Urinary bladder (tissue), 4 donors: ENCODE data around the gene TEX12. TPM values are rescaled to one million over a fixed set of nuclear protein-coding genes. Genes with fewer than 3 reads are reported as not detected.
"Not testable (repeated sequence)": the region's sequence is repeated elsewhere in the genome, so short reads cannot be mapped to it uniquely, and the experiment has no call there.

Source experiments
- DNase-seq: peaks from one replicate; pipeline ENCODE4 v3.0.0-alpha.2; 2015; ENCODE audit errors: extremely low spot score
- H3K27ac ChIP-seq: one replicate; pipeline ENCODE4 v1.5.1; 2013; ENCODE audit warnings: low read depth, mild to moderate bottlenecking, moderate library complexity
- H3K36me3 ChIP-seq: one replicate; pipeline ENCODE4 v1.6.1; 2013; ENCODE audit warnings: mild to moderate bottlenecking, moderate library complexity; ENCODE audit not compliant: insufficient read depth
- H3K4me1 ChIP-seq: one replicate; pipeline ENCODE4 v1.6.1; 2013; ENCODE audit warnings: mild to moderate bottlenecking, moderate library complexity; ENCODE audit not compliant: insufficient read depth
- H3K4me3 ChIP-seq: one replicate; pipeline ENCODE4 v1.5.1; 2013; ENCODE audit warnings: low read depth, low read length
- WGBS: extraction: QIAGEN DNeasy Blood & Tissue Kit; methylation state at CpG from one replicate; pipeline ENCODE4 v1.1.7; 2013; 5-methylcytosine and 5-hydroxymethylcytosine counted together
- polyA plus RNA-seq: library from polyadenylated mRNA; stranded (reverse); fragments of 200-250 nt; gene quantifications from one replicate; pipeline ENCODE4 v1.2.3, GENCODE V29; 2013
- total RNA-seq: library from RNA; depleted of rRNA; stranded (reverse); fragments of >200 nt; gene quantifications from one replicate; pipeline ENCODE4 v1.2.3, GENCODE V29; 2014
- donor health status: healthy with polysubstance abuse.
- donor health status: healthy.

The TEX12 gene
- total and polyA plus RNA-seq, 2 donors: 0.09 to 2.9 TPM

GRCh38 chr11:112176077-112176476 lies 8.9 kb downstream of the TEX12 start:
- peak; percentile 7 for DNase-seq
- H3K27ac ChIP-seq: no peak overlapping the region
- 53% methylated on average over 1 of the region's 1 CpG for WGBS
- H3K36me3 ChIP-seq: no peaks in the 10 kb centered on the region
- H3K4me1 ChIP-seq: no peaks in the 10 kb centered on the region
- no peak overlapping the region for H3K4me3 ChIP-seq

GRCh38 chr11:112177589-112177988 lies 10.4 kb downstream of the TEX12 start:
- 81% methylated on average over 4 of the region's 4 CpGs for whole genome bisulfite sequencing
- DNase-seq: no peak
- no peaks in the 10 kb centered on the region for H3K36me3 ChIP-seq
- no peaks in the 10 kb centered on the region for H3K4me1 ChIP-seq
- H3K4me3 ChIP-seq: no peak overlapping the region
- H3K27ac ChIP-seq: no peak overlapping the region

DNA sequence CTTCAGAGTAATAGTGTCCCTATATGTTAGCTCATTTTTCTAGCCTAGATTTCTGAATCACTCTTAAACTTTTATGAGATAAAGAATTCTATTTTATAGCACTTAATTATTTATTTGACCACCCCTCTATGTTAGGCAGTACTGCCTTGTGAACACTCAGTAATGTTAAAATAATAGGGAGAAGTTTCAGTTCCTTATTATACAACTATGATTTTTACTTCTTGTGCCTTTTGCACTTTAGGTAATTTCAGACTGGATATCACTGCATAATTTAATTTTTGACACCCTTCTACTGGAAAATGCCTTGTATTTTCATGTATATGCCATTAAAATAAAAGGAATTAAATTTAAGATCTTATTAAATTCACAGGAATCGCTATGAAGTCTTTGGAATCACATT lies 11.3 kb downstream of the TEX12 start:
- Histone ChIP-seq H3K4me1 (no peaks in the 10 kb centered on the region), H3K27ac (no peak overlapping the region), H3K36me3 (no peaks in the 10 kb centered on the region), H3K4me3 (no peak overlapping the region)
- 95% methylated on average over 1 of the region's 1 CpG for WGBS
- no peak for DNase-seq

GRCh38 chr11:112178936-112179335 lies 11.8 kb downstream of the TEX12 start:
- Histone ChIP-seq H3K4me3 (no peak overlapping the region), H3K4me1 (no peaks in the 10 kb centered on the region)
- DNase-seq: no peak

DNA sequence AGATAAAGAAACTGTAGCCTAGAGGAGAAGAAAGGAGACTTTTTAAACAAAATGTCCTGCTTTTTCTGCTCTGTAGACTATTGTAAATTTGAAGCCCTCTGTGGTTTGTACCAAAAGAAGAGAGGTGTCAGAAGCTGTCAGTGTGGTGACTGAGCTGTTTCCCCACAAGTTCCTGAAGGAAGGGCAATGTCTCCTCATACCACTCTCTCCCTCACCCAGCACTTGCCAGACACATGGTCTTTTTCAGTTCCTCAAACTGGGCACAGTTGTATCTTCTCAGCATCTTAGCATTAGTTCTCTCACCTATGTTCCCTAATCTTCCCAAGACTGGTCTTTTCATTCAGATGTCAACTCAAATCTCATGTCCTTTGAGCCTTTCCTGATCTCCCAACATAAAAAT lies 12.4 kb downstream of the TEX12 start:
- Histone ChIP-seq H3K4me1 (no peaks in the 10 kb centered on the region), H3K36me3 (no peaks in the 10 kb centered on the region), H3K27ac (no peak overlapping the region), H3K4me3 (no peak overlapping the region)
- no peak for DNase-seq

More at GRCh38 chr11:112178936-112179335, 11.8 kb downstream of the TEX12 start:
- WGBS: 65% methylated on average over 3 of the region's 3 CpGs
- no peak overlapping the region for H3K27ac ChIP-seq
- no peaks in the 10 kb centered on the region for H3K36me3 ChIP-seq

DNA sequence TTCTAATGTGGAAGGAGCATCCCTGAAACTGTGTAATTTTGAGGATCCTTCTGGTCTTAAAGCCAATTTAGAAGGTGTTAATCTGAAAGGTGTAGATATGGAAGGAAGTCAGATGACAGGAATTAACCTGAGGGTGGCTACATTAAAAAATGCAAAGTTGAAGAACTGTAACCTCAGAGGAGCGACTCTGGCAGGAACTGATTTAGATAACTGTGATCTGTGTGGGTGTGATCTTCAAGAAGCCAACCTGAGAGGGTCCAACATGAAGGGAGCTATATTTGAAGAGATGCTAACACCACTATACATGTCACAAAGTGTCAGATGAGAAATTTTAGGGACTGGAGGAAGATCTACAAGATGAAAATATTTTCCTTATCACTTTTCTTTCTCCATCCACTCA lies 15.7 kb downstream of the TEX12 start:
- Histone ChIP-seq H3K36me3 (no peaks in the 10 kb centered on the region), H3K27ac (no peak overlapping the region), H3K4me1 (no peaks in the 10 kb centered on the region), H3K4me3 (no peak overlapping the region)
- DNase-seq: no peak
- 79% methylated on average over 1 of the region's 1 CpG for WGBS

DNA sequence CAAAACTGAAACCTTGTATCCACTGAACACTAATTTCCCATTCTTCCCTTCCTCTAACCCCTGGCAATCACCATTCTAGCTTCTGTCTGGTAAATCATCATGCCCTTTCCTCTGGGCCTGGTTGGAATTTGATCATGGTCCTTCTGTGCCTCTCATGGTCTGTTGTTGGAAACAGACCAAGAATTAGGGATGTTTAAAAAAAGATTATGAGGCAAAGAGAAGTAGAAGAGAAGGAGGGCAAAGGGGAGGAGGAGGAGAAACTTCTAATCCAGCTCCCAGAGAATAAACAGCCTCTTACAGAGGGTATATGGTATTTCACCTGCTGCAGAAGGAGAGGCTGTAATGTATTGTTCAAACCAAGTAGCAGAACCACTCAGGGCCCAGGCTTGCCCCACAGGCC lies 18.7 kb downstream of the TEX12 start:
- Histone ChIP-seq H3K27ac (no peak overlapping the region), H3K36me3 (no peaks in the 10 kb centered on the region), H3K4me1 (no peaks in the 10 kb centered on the region), H3K4me3 (no peak overlapping the region)
- no peak for DNase-seq

- H3K27ac ChIP-seq: no peak overlapping the region
- no peak overlapping the region for H3K4me3 ChIP-seq
- no peak for DNase-seq
- H3K36me3 ChIP-seq: no peaks in the 10 kb centered on the region
- H3K4me1 ChIP-seq: no peaks in the 10 kb centered on the region
These were observed 19.1 kb downstream of the TEX12 start for GRCh38 chr11:112186304-112186703.

DNA sequence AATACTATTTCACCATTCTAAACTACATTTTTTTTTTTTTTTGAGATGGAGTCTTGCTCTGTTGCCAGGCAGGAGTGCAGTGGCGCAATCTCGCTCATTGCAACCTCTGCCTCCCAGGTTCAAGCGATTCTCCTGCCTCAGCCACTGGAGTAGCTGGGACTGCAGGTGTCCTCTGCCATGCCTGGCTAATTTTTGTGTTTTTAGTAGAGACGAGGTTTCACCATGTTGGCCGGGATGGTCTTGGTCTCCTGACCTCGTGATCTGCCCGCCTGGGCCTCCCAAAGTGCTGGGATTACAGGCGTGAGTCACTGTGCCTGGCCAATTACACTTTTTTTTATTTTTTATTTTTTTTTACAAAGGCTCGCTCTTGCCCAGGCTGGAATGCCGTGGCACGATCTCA lies 27.9 kb downstream of the TEX12 start:
- 78% methylated on average over 11 of the region's 11 CpGs for WGBS
- H3K36me3 ChIP-seq, H3K27ac ChIP-seq, H3K4me3 ChIP-seq, H3K4me1 ChIP-seq, DNase-seq: not testable (repeated sequence)

DNA sequence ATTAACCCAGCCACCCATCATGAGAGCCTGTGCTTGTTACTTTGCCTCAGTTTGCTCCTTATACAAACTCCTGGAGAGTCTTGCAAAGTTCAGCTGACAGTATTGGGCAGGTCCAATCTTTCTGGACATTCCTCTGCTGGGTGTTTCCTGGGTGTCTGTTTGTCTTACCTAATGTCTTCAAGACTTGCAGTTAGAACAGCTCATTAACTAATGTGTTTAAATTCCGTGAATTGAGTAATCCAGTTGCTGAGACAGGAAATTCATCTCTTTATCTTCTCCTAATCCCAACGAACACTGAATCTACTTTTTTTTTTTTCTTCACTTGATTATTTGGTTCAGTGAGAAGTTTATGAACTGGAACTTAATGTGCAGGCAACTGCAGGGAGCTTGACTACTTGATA lies 28.8 kb downstream of the TEX12 start:
- Histone ChIP-seq H3K27ac (no peak overlapping the region), H3K4me1 (no peaks in the 10 kb centered on the region), H3K4me3 (no peak overlapping the region), H3K36me3 (no peaks in the 10 kb centered on the region)
- no peak for DNase-seq
- WGBS: 51% methylated on average over 2 of the region's 2 CpGs

DNA sequence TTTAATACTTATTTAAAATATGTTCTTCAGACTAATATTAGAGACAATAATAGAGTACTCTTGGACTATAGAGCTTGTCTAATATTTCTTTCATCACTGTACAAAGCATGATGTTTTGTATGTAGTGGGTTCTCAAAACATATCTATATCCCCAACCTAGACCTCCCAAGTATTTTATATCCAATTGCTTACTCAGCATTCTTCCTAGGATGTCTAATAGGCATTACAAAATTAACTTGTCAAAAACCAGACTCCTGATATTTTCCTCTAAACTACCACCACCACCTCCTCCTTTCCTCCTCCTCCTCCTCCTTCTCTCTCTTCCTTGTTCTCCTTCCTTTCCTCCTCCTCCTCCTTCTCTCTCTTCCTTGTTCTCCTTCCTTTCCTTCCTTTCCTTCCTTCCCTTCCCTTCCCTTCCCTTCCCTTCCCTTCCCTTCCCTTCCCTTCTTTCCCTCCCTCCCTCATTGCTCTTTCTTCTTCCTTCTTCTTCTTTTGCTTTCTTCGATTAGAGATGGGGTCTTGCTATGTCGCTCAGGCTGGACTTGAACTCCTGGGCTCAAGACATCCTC lies 29.4 kb downstream of the TEX12 start:
- H3K4me1 ChIP-seq: no peaks in the 10 kb centered on the region
- 87% methylated on average over 2 of the region's 2 CpGs for WGBS
- H3K27ac ChIP-seq: no peak overlapping the region
- H3K36me3 ChIP-seq: no peaks in the 10 kb centered on the region
- no peak for DNase-seq
- H3K4me3 ChIP-seq: no peak overlapping the region

DNA sequence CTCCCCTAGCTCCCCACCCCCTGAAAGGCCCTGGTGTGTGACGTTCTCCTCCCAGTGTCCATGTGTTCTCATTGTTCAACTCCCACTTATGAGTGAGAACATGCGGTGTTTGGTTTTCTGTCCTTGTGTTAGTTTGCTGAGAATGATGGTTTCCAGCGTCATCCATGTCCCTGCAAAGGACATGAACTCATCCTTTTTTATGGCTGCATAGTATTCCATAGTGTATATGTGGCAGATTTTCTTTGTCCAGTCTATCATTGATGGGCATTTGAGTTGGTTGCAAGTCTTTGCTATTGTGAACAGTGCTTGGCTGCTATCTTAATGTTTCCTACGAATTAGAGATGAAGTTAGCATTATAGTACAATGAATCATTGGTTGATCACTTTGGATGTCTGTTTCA lies 31.9 kb downstream of the TEX12 start:
- 84% methylated on average over 4 of the region's 4 CpGs for WGBS

GRCh38 chr11:112200252-112200651 lies 33.1 kb downstream of the TEX12 start:
- Histone ChIP-seq H3K4me3 (no peak overlapping the region), H3K27ac (no peak overlapping the region), H3K4me1 (no peaks in the 10 kb centered on the region), H3K36me3 (no peaks in the 10 kb centered on the region)
- no peak for DNase-seq
- WGBS: 53% methylated on average over 2 of the region's 2 CpGs

More for the DNA sequence above, 31.9 kb downstream of the TEX12 start:
- H3K4me1 ChIP-seq, H3K36me3 ChIP-seq, H3K27ac ChIP-seq, DNase-seq, H3K4me3 ChIP-seq: not testable (repeated sequence)

GRCh38 chr11:112206071-112206470 lies 38.9 kb downstream of the TEX12 start:
- no peak for DNase-seq
- Histone ChIP-seq H3K4me3 (no peak overlapping the region), H3K27ac (no peak overlapping the region), H3K36me3 (no peaks in the 10 kb centered on the region), H3K4me1 (no peaks in the 10 kb centered on the region)
- WGBS: 96% methylated on average over 23 of the region's 23 CpGs

- Histone ChIP-seq H3K36me3 (no peaks in the 10 kb centered on the region), H3K4me3 (no peak overlapping the region), H3K27ac (no peak overlapping the region), H3K4me1 (no peaks in the 10 kb centered on the region)
- no peak for DNase-seq
- WGBS: 85% methylated on average over 1 of the region's 1 CpG
These were observed 43.7 kb downstream of the TEX12 start for GRCh38 chr11:112210890-112211289.
